ENCODE results near the gene GNG14. TPM values are rescaled to one million over a fixed set of nuclear protein-coding genes. Genes with fewer than 3 reads are reported as not detected.
A peak's percentile ranks its signal among the peaks of the same experiment; 100 is the strongest.

GNG14 gene
- total RNA-seq, 4 donors from 2014 or later, result not detected

- TF ChIP-seq EP300 (IDR thresholded peaks at IDR 0.05) (no peak), POLR2A (IDR thresholded peaks at IDR 0.05; ENCODE audit: low read depth) (no peak), POLR2AphosphoS5 (IDR thresholded peaks at IDR 0.05) (no peak)
- TF ChIP-seq, protein P1, sequence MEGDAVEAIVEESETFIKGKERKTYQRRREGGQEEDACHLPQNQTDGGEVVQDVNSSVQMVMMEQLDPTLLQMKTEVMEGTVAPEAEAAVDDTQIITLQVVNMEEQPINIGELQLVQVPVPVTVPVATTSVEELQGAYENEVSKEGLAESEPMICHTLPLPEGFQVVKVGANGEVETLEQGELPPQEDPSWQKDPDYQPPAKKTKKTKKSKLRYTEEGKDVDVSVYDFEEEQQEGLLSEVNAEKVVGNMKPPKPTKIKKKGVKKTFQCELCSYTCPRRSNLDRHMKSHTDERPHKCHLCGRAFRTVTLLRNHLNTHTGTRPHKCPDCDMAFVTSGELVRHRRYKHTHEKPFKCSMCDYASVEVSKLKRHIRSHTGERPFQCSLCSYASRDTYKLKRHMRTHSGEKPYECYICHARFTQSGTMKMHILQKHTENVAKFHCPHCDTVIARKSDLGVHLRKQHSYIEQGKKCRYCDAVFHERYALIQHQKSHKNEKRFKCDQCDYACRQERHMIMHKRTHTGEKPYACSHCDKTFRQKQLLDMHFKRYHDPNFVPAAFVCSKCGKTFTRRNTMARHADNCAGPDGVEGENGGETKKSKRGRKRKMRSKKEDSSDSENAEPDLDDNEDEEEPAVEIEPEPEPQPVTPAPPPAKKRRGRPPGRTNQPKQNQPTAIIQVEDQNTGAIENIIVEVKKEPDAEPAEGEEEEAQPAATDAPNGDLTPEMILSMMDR (IDR thresholded peaks at IDR 0.05), result no peak
- 98% methylated on average over 10 of the region's 10 CpGs for WGBS
These were observed 37.9 kb upstream of the GNG14 start for GRCh38 chr19:12649941-12650340.

DNA sequence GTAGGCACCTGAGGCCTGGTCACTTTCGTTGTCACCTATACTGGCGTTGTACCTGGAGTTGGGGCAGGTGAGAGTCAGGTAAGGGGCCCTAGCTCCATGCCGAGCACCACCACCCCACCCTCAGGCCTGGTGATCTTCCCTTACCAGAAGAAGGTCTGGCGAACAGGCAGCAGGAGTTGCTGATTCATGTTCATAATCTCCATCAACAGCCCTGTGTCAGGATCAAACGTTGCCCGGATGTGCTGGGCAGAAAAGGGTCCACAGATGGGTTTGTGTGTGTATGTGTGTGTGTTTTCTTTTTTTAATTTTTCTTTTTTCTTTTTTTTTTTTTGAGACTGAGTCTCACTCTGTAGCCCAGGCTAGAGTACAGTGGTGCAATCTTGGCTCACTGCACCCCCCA lies 35.6 kb upstream of the GNG14 start:
- H3K36me3 ChIP-seq, result peaks cover 13 to 58% (median 33%) of the 10 kb centered on the region in 4 donors
- no peaks in the 10 kb centered on the region for H3K27me3 ChIP-seq
- no peaks in the 10 kb centered on the region for H3K9me3 ChIP-seq
- no peak overlapping the region for H3K4me3 ChIP-seq
- no peak for DNase-seq (ENCODE audit: extremely low spot score)
- no peak for TF ChIP-seq EP300 (IDR thresholded peaks at IDR 0.05)
- intact Hi-C loops (cut with DNase I), result no loop called here
- WGBS, result 98% methylated on average over 6 of the region's 6 CpGs
- peaks cover 11 to 18% (median 15%) of the 10 kb centered on the region in 4 donors for H3K4me1 ChIP-seq
- no peak overlapping the region for H3K27ac ChIP-seq (replicated peaks in 1 of 4)

More at GRCh38 chr19:12649941-12650340, 37.9 kb upstream of the GNG14 start:
- Histone ChIP-seq H3K27ac (replicated peaks in 1 of 4) (no peak overlapping the region), H3K4me1 (peaks cover 11 to 22% (median 15%) of the 10 kb centered on the region in 4 donors), H3K27me3 (no peaks in the 10 kb centered on the region), H3K9me3 (no peaks in the 10 kb centered on the region), H3K4me3 (no peak overlapping the region), H3K36me3 (peaks cover 0 to 36% (median 12%) of the 10 kb centered on the region in 4 donors)
- DNase-seq (ENCODE audit: extremely low spot score), result no peak
- intact Hi-C loops (cut with DNase I), result no loop called here

DNA sequence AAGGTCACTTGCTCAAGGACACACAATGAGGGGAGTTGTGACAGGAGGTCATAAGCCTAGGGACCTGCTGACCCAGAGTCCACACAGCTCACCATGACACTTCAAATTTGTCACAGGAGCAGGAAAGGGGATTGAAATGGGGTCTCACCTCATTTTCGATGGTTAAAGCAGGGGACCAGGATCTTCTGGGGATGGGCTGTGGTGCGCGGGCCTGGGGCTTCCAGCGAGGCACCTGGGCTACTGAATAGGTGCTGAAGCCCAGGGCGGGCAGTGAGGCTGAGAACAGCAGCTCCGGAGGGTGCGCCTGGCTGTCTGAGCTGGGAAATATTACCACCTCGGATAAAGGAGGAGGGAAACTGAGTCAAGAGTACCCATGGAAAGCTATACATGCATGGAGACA lies 32.3 kb upstream of the GNG14 start:
- Histone ChIP-seq H3K27ac (replicated peaks in 1 of 4) (no peak overlapping the region), H3K4me1 (no peaks in the 10 kb centered on the region), H3K9me3 (no peaks in the 10 kb centered on the region), H3K4me3 (no peak overlapping the region), H3K36me3 (peaks cover 25 to 90% (median 64%) of the 10 kb centered on the region in 4 donors), H3K27me3 (no peaks in the 10 kb centered on the region)
- no peak for DNase-seq (ENCODE audit: extremely low spot score)
- 97% methylated on average over 8 of the region's 8 CpGs for WGBS
- TF ChIP-seq EP300 (IDR thresholded peaks at IDR 0.05) (no peak), POLR2A (IDR thresholded peaks at IDR 0.05; ENCODE audit: low read depth) (no peak), POLR2AphosphoS5 (IDR thresholded peaks at IDR 0.05) (no peak)
- TF ChIP-seq, protein P1 (IDR thresholded peaks at IDR 0.05), result no peak
- intact Hi-C loops (cut with DNase I), result no loop called here

GRCh38 chr19:12656899-12657571 lies 30.8 kb upstream of the GNG14 start:
- H3K9me3 ChIP-seq, result no peaks in the 10 kb centered on the region
- H3K4me3 ChIP-seq, result no peak overlapping the region
- intact Hi-C loops (cut with DNase I), result no loop called here
- TF ChIP-seq EP300 (IDR thresholded peaks at IDR 0.05) (no peak), POLR2AphosphoS5 (IDR thresholded peaks at IDR 0.05) (no peak), POLR2A (IDR thresholded peaks at IDR 0.05; ENCODE audit: low read depth) (no peak)
- TF ChIP-seq, protein P1 (IDR thresholded peaks at IDR 0.05), result no peak
- H3K36me3 ChIP-seq, result peaks cover 35 to 92% (median 78%) of the 10 kb centered on the region in 4 donors
- H3K27ac ChIP-seq (replicated peaks in 1 of 4), result peak overlapping the region in 1 of 4 donors; percentile 7
- H3K4me1 ChIP-seq, result no peaks in the 10 kb centered on the region
- no peak for DNase-seq (ENCODE audit: extremely low spot score)
- H3K27me3 ChIP-seq, result no peaks in the 10 kb centered on the region
- 69% methylated on average over 50 of the region's 50 CpGs for WGBS

DNA sequence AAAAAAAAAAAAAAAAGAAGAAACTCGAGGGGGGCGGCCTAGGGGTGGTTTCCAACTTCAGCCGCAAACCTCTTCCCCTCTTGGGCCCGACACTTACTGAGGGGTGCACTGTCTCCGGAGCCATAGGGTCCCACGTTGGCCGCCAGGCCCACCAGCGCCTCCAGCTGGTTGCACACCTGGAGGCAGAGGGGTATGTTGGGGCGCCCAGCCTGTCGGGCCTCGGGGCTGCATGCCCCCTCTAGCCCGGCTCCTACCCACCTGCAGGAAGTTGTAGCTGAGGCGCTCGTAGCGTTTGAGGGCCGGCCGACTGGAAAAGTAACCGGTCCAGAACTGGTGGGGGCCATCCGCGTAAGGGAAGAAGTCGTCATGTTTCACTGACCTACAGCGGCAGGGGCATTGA lies 29.8 kb upstream of the GNG14 start:
- no peaks in the 10 kb centered on the region for H3K27me3 ChIP-seq
- peaks cover 37 to 94% (median 85%) of the 10 kb centered on the region in 4 donors for H3K36me3 ChIP-seq
- 92% methylated on average over 11 of the region's 22 CpGs for WGBS
- intact Hi-C loops (cut with DNase I), result no loop called here
- TF ChIP-seq POLR2AphosphoS5 (IDR thresholded peaks at IDR 0.05) (no peak), POLR2A (IDR thresholded peaks at IDR 0.05; ENCODE audit: low read depth) (no peak), EP300 (IDR thresholded peaks at IDR 0.05) (no peak)
- TF ChIP-seq, protein P1 (IDR thresholded peaks at IDR 0.05), result no peak
- no peak for DNase-seq (ENCODE audit: extremely low spot score)
- H3K4me3 ChIP-seq, result no peak overlapping the region
- no peaks in the 10 kb centered on the region for H3K4me1 ChIP-seq
- no peak overlapping the region for H3K27ac ChIP-seq (replicated peaks in 1 of 4)
- H3K9me3 ChIP-seq, result no peaks in the 10 kb centered on the region

All from esophagus muscularis mucosa (tissue), 4 donors.